GM18511 (cell line): ENCODE results near the gene PSMB9.
"Not testable (repeated sequence)": the region's sequence is repeated elsewhere in the genome, so short reads cannot be mapped to it uniquely, and the experiment has no call there.

ENCODE experiments used
- ATAC-seq: cut with Tn5 transposase; IDR thresholded peaks from one replicate; pipeline ENCODE4 v1.9.1; 2021; ENCODE audit warnings: mild to moderate bottlenecking, moderate library complexity; ENCODE audit not compliant: unreplicated experiment

PSMB9 gene

DNA sequence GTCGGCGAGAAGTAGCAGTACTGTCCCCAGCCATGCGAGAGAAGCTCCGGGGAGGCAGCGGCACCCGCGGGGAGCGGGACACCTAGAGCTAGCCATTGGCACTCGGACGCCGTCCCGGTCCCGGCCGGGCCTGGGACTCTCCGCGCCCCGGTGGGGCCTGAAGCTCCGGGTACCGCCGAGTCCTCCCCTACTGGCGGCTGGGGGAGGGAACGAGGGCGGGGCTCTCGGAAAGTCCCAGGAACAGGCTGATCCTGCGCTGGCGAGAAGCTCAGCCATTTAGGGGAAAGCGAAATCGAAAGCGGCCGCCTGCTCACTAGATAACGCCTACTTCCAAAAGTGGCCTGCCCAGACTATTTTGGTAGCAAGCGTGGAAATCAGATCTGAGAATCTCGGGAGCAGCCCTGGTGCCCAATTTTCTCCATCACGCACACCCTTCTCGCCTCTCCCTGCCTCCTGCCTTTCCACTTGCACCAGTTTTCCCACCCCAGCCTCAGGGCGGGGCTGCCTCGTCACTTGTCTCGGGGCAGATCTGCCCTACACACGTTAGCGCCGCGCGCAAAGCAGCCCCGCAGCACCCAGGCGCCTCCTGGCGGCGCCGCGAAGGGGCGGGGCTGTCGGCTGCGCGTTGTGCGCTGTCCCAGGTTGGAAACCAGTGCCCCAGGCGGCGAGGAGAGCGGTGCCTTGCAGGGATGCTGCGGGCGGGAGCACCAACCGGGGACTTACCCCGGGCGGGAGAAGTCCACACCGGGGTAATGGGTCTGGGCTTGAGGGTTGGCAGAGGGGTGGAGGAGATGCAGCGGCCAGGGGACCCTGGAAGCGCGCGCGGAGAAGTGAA is at the start of gene PSMB9, which contains the start of gene TAP1:
PSMB9 (plus strand) TSS at position 652 of the 835 bp plus-strand sequence; CDS start at position 690, 38 bp downstream.
TAP1 (minus strand) TSS at position 164 of the 835 bp plus-strand sequence; CDS start at position 96, 68 bp downstream.
- ATAC-seq = peak; percentile 88

DNA sequence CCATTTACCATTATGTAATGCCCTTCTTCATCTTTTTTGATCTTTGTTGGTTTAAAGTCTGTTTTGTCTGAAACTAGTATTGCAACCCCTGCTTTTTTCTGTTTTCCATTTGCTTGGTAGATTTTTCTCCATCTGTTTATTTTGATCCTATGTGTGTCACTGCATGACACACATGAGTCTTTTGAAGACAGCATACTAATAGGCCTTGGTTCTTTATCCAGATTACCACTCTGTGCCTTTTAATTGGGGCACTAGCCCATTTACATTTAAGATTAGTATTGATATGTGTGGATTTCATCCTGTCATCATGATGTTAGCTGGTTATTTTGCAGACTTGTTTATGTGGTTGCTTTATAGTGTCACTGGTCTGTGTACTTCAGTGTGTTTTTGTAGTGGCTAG is 48.6 kb upstream of the PSMB9 start:
- not testable (repeated sequence) for ATAC-seq

DNA sequence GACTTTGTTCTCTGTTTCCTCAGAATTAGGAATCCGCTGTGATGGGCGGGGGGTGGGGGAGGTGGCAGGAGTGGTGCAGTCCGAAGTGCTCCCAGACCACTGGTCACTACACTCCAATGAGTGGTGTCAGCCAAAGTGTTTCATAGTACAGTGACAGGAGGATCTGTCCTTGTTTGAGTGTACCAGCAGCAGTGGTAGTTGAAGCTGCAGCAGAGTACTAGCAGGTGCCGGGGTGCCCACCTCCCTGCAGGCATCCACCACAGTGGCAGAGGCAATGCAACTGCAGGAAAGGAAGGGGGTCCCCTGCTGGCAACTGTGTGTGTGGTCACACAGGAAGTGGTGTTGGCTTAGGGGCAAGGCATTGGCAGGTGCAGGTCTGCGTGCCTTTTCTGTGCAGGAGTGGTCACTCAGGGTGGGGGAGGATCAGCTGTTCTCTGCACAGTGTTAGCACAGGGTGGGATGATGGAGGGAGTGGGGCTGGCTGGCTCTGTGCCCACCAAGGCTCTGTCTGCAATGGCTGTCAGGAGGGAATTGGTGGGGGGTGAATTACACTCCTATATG is 46.9 kb upstream of the PSMB9 start:
- no peak for ATAC-seq

DNA sequence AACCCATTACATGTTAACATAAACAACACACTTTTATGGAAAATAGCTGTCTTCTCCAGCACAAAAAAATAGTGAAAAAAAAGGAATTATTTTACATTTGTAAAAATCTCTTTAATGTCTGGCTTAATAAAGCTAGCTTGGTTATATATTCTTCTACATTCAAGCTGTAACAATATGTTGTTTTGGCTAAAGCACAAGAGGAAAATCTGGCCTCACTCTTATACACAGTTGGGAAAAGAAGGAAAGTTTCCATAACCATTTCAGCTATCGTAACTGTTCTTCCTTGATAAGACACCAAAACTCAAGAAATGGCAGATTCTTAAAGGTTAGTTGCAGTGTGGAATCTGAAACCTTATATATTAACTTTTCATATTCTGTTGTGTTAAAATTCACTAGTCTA is 44.8 kb upstream of the PSMB9 start:
- no peak for ATAC-seq

DNA sequence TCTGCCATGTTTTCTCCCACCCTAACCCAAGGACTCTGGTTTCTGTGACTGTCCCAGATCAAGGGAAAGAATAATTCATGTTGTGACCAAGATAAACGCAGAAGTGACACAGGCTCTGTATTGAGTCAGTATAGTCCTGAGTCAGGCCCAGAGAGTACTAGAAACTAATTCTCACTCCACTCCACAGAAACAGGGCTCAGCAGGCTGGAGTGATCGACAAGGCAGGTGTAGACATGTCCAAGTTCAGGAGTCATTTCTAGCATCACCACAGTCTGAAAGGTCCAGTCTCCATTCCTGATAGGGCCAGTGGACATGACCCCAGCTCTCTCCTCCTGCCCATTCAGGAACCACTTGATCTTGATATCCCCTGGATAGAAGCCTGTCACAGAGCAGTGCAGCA is 39.8 kb upstream of the PSMB9 start:
- no peak for ATAC-seq

DNA sequence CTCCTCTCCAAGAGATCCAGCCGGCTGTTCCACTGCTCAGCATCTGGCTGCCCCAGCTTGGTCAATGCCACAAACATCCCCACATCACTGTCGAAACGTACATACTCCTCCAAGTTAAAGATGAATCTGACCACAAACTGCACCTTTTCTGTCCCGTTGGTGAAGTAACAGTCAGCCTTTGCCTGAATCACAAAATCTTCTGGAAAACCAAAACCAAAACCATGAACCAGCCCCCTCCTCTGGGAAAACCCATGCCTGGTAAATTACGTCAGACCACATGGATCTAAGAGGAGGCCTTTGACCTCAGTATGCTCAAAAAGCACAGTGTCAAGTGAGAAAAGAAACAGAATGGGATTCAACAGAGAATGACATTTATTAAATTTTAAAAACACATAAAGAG is 38.9 kb upstream of the PSMB9 start:
- ATAC-seq = no peak

DNA sequence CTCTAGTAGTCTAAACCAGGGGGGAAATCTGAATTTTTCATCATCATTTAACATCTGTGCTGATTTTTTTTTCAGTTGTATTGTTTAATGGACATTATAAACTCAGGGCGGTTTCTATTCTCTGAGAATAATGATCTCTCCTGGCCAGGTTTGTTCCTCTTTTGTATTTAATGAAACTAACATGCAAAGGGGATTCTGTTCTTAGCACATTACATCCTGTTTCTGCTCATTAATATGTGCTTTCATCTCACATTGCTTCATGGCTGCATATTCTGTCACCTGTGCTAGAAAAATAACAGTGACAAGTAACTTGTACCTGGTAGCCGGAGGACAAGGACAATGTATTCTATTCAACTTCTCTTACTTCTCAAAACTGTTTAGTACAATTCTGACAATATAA is 38.0 kb upstream of the PSMB9 start:
- peak; percentile 66 for ATAC-seq

DNA sequence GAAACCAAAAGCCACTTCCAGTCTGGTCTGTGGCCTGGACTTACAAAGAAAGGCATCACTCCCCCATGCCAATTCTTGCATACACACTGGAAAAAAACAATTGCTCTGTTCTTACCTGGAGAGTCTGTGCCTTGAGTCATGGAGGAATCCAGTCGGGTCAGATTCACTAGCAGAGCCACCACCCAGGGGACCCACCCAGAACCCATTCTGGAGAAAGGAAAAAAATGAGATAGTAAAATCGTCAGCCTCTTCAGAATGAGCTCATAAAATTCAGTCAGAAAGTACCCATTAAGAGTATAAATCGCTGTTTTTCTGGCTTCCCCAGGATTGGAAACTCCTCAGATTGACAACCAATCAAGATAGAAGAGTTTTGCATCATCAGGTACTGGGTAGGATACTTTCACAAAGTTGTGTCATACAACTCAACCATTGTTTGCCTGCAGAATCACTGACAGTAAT is 37.2 kb upstream of the PSMB9 start, which contains the start of gene HLA-DOB:
HLA-DOB (minus strand) TSS at position 257 of the 459 bp plus-strand sequence; CDS start at position 206, 51 bp downstream.
- no peak for ATAC-seq

DNA sequence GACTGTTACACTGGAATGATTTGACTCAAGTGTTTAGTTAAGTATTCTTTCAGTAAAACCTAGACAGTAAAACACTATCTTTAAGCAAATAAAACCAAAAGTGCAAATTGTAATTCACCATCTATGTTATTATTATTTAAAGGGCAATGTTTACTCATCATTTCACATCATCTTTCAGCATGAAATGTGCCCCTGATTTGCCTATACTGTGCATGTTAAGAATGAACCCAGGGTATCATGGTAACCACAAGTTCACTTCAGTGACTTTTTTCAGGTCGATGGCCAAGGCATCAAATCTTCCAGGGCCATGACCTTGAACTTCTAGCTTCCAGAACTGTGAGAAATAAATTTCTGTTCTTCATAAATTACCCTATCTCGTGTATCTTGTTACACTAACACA is 35.1 kb upstream of the PSMB9 start:
- no peak for ATAC-seq

DNA sequence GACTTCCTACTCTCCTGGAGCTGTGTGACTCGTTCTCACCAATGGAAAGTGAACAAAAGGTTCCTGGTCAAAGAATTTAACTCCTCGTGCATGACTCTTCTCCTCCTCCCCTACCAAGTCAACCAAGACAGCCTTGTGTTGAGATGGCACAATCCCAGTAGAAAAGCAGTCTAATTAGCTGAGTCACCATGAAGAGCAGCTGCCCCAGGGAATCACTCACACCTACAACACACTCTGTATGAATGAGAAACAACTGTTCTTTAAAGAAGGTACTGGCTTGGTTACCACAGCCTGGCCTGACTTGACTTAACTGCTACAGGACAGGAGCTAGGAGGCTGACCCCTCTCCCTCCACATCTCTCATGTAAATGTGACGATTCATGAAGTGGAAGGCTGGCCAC is 34.3 kb upstream of the PSMB9 start:
- ATAC-seq = no peak

DNA sequence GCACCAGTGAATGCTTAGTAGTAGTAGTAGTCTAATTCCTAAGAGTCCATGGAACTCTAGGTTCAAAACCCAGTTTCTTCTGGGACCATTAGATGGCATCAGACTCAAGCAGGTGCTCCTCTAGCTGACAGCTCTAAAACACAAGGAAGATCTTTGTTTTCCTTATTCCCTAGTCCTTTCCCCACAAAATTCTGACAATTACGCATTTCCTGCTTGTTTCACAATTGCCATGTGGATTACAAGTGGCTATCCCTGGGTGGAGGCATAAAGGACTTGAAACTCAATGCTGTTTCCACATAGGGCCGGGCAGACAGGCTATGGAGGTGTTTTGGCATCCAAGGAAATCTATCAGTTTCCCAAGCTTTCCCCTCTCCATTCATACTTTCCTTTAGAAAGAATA is 28.0 kb upstream of the PSMB9 start:
- ATAC-seq = no peak

DNA sequence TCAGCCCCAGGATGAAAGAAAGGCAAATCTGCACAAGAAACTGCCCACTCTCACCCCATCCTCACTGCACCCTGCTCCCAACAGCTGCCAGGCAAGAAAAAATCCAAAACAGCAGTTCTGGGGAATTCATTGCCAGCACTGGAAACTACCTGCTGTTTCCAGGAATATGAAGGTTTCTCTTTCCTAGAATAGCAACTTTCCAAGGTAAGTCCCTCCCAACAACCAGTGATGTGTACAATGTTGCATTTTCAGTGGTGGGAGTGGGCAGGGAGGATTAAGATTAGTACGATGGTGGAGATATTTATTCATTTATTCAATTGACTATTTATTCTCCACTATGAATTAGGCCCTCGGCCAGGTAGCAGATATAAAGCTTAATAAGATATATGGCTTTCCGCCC is 27.0 kb upstream of the PSMB9 start:
- ATAC-seq = no peak

DNA sequence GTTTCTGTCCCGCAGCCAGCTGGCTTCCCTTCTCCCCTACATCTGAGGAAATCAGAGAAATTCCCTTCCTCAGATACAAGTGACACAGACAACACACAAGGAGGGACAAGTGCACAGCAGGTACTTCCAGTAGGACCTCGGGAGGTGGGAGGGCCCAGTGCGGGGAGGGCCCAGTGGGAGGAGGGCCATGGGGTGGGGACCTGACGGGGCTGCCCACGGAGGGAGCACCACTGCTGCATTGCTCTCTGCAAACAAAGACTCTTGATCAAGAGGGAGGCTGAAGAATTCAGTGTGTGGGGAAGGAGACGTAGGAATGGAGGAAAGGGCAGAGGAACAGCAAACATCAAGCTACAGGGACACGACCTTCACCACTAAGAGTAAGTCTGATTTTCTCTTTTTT is 24.5 kb upstream of the PSMB9 start:
- no peak for ATAC-seq

DNA sequence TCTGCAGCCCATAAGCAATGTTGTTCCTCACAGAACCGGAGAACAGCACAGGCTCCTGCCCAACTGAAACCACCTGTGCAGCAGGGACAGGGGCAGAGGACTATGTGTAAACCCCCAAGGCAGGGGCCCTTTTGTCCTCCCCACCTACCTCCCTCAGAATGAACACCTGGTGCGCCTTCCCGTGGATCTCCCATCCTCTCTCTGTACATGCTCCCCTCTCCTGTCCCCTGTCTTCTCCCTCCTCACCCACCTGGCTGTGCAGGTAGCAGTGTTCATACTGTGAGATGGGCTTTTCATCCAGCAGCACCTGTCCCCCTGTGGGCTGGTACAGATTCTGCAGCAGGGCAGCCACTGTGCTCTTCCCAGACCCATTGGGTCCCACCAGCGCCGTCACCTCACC is 24.0 kb upstream of the PSMB9 start:
- no peak for ATAC-seq

DNA sequence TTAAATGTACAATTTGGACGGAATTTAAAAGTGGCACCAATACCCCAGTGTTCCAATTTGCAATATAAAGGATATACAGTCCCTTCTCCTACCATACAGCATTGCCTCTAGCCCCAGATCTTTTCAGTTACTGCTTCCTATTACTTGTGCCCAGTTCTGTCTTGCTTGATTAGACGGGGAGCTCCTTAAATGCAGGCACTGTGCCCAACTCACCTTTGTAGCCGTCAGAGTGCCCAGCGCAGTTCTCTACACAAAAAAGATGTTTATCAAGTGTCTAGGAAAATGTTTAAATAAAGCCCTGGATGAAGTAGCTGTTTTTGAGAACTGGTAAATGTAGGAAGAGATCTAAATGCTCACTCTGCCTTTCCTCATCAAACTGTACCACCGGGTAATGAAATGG is 23.1 kb upstream of the PSMB9 start:
- no peak for ATAC-seq

DNA sequence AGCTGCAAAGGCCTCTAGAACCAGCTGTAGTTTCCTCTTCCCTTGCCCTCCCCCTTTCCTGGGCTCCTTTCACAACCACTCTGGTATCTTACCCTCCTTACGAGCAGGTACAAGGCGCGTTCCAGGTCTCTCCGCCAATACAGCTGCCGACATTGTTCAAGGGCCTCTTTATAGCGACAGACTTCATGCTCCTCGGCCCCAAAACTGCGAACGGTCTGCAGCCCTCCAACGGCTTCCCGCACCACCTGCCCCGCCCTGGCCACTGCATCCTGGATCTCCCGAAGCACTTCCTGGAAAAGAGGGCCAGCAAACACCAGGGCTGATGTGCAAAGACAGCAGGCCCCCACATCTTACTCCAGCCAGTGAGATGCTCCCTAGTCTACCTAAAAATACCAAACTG is 21.5 kb upstream of the PSMB9 start:
- ATAC-seq = no peak

DNA sequence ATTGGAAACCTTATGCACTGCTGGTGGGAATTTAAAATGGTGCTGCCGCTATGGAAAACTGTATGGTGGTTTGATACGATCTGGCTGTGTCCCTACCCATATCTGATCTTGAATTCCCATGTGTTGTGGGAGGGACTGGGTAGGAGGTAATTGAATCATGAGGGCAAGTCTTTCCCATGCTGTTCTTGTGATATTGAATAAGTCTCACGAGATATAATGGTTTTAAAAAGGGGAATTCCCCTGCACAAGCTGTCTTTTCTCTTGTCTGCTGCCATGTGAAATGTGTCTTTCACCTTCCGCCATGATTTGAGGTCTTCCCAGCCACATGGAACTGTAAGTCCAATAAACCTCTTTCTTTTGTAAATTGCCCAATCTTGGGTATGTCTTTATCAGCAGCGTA is 20.3 kb upstream of the PSMB9 start:
- no peak for ATAC-seq

DNA sequence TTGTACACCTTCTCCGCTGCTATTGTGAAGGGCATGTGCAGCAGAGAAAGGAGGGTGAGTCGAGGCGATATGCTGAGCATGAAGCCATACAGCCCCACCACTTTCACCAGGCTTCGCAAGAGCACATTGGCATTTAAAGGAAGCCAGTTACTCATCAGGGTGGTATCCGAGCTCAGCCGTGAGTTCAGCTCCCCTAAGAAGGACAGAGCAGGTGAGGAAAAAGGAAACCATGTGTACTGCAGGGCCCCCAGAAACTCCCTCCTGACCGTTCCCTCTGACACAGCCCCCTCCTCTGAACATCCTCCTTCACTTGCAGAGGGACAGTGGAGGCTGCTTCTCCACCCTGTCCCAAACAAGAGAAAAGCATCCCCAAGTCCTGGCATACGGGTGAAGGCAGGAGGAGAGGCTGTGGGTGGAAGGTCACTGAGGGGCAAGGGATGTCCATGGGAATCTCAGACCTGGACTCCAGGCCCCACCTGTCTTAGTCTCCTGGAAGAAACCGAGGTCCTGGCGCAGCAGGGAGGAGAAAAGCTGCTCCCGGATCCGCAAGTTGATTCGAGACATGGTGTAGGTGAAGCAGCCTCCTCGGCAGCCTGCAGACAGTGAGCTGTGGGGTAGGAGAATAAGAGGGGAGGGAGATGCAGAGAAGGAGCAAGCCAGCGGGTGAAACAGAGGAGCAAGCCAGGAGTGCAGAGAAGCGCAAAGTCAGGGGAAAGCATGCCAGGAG is 18.7 kb upstream of the PSMB9 start:
- no peak for ATAC-seq

DNA sequence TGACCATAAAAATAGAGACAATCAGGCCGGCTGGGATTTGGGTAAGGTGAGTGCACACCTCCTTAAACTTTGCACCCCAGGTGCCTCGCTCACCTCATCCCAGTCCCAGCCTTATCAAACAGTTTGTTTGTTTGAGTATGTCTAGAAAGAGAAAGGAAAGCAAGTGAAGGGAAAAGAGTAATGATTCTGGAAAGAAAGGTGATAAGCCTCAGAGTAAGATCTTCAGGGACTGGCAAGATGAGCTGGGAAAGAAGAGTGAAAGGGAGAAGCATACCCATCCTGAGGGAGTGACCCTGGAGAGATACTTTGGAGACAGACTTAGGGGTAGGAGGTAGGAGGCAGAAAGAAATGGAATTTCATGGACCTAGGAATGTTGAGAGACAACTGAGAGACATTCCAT is 17.1 kb upstream of the PSMB9 start:
- ATAC-seq = no peak

DNA sequence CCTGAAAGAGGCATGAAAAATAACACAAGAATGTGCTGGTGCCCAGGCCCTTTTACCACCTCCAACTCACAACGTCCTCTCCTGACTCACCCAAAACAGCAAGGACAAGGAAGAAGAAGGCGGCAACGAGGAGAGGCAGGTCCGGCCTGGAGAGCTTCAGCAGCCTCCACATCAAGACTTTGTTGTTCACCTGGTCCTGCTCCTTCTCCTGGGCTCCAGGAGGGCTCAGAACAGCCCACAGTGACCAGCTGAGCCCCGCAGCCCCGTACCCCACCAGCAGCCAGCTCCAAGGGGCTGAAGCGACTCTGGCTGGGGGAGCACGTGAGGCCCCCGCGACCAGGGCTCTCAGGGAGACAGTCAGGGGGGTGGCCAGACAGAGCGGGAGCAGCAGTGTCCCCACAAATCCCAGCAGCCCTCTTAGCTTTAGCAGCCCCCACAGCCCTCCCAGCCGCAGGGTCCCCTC is 16.3 kb upstream of the PSMB9 start:
- no peak for ATAC-seq

DNA sequence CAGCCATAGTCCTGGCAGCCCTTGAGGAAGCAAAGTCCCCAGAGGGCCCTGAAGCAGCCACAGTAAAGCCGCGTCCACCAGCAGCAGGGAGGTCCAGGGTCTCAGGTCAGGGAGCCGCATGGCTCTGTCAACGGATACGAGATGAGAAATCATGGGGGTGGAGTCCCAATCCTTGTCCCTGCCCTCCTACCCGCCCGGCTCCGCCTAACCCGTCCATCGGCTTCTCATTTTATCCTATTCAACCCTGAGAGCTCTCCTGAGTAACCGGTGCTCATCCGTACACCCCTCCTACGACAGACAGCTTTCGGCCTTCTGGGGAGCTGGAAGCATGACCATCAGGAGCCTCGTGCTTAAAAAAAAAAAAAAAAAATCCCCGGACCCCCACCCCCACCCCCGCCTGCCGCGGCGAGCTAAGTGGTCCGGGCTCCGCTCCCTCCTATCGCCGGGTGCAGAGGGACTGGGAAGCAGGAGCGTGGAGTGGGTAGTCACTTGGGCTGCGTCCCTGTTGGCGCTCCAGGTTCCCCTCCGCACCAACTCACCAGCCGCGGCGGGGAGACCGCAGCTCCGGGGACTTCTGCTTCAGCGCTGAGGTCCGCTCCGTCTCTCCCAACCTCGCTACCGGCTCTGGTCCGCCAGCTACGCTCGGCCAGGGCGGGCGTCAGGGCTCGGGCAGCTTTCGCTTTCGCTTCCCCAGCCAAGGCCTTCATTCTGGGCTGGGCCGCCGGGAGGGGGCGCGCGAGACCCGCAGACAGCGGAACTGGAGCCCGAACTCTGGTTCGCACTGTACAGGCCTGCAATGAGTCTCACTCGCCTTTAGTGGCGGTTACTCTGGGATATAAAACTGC is 15.7 kb upstream of the PSMB9 start, which contains the start of gene TAP2:
TAP2 (minus strand) TSS at position 626 of the 845 bp plus-strand sequence; CDS start at position 120, 506 bp downstream.
- peak; percentile 78 for ATAC-seq
